HT1080 (cell line): ENCODE data around the gene RNF225. TPM values are rescaled to one million over a fixed set of nuclear protein-coding genes. Genes with fewer than 3 reads are reported as not detected.
"Not testable (repeated sequence)": the region's sequence is repeated elsewhere in the genome, so short reads cannot be mapped to it uniquely, and the experiment has no call there.

Experiments
- DNase-seq: peaks from one replicate; pipeline ENCODE4 v3.0.0-alpha.2; 2015; ENCODE audit warnings: low read depth
- total RNA-seq: library from RNA; depleted of rRNA; stranded (reverse); fragments of >200 nt; shearing (Covaris generic); gene quantifications from 2 replicates; pipeline ENCODE4 v1.2.3, GENCODE V29; 2014

RNF225 gene
- total RNA-seq, 1 experiment from 2014 or later: 0.24 TPM

- DNase-seq: peak; percentile 98
These were observed 8.7 kb upstream of the RNF225 start, which contains the start of gene RPS5 for GRCh38 chr19:58386576-58387337. Gene RPS5, plus strand, starts transcription at chr19:58387269. Its CDS starts 869 bp downstream, at chr19:58388138.

DNA sequence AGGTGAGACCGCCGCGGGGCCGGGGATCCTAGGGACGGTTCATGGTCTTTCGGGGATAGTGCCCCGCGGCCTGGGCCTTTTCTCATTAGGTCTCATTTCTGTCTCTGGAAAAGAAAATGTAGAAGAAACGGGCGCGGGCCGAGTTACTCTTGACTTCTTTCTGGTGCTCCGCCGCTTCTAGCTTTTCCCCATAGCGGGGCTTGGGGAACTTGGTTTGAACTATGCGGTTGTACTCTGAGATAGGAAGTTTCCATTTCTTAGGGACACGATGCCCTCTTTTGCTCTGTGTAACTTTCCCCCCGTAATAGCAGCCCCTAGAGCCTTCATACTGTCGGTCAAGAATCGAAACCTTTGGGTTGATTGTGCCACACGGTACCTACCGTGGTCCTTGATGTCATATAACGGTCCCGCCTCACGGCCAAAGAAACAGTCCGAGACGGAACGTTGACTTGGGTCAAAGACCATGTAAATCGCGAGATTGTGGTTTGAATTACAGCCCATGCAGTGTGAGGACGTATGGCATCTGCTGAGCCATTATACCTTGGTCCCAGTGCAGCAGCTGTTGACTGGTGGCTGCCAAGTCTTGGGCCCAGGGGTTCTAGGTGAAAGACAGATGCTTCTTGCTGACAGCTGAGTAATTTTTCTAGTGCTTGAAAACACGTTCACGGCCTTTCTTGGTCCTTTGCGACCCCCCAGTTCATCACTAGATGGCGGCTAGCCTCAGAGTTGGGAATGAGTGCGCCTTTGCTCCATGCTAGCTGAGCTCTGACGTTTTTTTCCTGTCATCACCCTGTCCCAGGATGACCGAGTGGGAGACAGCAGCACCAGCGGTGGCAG, 7.9 kb upstream of the RNF225 start:
- DNase-seq: no peak

- DNase-seq: no peak
These were observed 7.3 kb upstream of the RNF225 start for GRCh38 chr19:58388175-58388526.

- DNase-seq: no peak
These were observed 2.3 kb upstream of the RNF225 start for GRCh38 chr19:58392945-58393724.

GRCh38 chr19:58393725-58394033, 1.8 kb upstream of the RNF225 start:
- DNase-seq: no peak

- DNase-seq: no peak
These were observed 636 bp upstream of the RNF225 start for GRCh38 chr19:58394821-58395219.

DNA sequence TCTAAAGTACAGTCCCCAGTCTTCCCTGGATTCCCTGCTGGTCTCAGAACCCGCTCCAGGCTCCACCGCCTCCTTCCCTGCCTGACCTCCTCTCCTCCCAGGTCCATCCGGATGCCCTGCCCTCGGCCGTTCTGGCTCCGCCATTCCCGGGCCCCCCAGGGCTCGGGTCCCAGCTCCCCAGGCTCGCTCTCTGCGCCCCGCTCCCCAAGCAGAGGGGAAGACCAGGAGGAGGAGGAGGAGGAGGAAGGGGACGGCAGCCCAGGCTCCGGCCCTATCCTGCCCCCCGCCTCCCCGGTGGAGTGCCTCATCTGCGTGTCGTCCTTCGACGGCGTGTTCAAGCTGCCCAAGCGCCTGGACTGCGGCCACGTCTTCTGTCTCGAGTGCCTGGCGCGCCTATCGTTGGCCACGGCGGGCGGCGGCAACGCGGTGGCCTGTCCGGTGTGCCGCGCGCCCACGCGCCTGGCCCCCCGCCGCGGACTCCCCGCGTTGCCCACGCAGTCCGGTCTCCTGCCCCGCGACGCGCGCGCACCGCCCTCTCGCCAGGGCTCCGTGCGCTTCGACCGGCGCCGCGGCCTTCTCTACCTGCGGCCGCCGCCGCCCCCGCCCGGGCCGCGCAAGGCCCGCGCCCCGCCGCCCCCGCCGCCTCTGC, 647 bp downstream of the RNF225 start:
- no peak for DNase-seq

- no peak for DNase-seq
These were observed 1.5 kb downstream of the RNF225 start for GRCh38 chr19:58396691-58397532.

DNA sequence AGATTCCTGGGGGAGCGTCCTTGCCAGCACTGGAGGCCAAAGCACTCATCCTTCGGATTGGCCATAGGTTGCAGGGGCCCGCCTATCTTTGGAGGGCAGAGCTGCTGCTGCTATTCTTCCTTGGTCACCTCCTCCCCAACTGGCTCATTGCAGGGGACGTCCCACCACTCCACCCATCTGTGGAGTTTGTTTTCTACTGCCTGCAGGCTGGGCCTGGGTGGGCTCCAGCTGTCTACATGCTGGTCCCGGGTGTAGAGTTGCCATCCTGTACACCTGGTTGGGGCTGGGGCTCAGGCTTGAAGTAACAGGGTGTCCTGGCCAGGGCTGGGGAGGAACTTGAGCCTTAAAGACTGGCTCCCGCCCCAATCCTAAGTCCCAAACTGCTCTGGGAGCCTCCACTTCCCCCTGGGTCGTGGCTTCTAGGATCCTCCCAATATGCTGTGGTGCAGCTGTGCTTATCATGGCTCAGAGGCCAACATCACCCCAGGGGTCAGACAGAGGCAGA, 2.1 kb downstream of the RNF225 start:
- DNase-seq: no peak

DNA sequence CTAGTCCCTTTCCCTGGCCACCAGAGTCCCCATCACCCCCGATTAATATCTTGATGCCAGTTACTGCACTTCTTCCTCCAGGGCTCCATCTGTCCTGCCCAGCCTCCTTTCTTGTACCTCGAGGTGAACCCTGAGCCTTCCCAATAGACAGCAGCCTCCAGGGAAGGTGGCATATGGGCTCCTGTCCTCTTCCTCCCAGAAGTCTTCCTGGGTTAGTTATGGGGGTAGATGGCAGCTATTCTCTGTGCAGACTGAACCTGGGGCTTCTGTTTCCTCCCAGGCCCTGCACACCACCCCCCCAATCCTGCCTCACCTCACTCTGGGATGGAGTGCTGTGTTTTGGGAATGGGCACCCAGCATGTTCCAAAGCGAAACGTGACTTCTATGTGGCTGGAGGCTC, 2.6 kb downstream of the RNF225 start:
- no peak for DNase-seq

DNA sequence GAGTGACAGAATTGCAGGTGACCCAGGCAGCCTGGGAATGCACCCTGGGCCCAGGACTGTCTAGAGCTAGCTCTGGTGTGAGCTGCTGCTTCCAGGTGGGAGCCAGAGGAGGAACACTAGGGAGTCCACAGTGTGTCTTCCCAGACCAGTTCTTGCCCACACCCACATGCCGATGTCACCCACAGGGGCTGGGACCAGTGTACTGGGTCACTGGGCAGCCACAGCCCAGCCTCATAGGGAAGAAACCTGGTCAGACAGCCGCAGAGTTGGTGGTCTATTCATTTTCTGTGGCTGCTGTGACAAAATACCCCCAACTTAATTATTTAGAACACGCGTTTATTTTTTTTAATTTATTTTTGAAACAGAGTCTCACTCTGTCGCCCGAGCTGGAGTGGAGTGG, 3.1 kb downstream of the RNF225 start:
- no peak for DNase-seq

GRCh38 chr19:58399903-58400302, 4.4 kb downstream of the RNF225 start:
- no peak for DNase-seq

DNA sequence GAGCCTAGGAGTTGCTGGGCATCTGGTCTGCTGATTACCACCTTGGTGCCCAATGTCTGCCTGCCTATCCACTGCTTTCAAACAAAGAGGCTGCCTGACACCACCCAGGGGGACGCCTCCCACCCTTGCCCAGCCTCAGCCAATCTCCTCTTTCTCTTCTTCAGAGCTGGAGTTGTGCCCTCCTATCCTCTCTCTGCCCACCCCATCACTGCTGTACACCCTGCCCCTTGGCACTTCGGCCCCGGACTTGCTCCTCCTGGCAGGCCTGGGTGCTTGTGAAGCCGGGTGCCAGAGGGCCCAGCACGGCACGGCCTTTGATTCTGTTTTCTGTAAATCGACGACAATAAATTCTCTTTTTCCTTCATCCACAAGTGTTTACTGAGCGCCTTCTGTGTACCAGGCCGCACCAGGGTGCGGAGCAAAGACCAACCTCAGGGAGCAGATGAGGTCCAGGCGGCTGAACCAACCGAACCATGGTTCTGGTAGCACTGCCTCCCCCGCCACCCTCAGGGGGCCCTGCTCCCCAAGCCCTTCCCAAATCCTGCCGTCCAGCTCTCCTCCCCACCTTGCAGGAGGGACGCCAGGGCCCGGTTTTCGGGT, 5.0 kb downstream of the RNF225 start:
- no peak for DNase-seq

GRCh38 chr19:58400916-58401839, 5.7 kb downstream of the RNF225 start:
- DNase-seq: peak; percentile 99

DNA sequence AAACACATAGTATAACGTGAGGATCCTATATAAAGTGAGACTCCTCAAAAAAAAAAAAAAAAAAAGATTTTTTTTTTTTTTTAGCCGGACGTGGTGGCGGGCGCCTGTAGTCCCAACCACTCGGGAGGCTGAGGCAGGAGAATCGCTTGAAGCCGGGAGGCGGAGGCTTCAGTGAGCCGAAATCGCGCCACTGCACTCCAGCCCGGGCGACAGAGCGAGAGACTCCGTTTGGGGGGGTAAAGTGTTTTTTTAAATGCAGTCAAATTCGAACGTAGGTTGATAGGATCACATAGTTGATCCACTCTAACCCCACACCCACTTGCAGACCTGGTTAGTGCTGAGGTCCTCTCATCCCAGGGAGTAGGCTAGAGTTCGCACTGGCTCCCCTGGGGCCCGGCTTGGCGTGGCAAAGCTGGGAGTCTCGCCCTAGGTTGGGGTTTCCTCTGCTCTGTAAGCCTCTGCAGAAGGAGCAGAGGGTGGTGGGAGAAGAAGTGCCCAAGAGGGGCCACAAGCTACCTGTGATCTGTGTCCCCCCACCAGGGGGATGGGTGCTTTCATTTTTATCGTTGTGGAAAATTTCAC, 6.5 kb downstream of the RNF225 start:
- no peak for DNase-seq

- DNase-seq: not testable (repeated sequence)
These were observed 8.5 kb downstream of the RNF225 start for GRCh38 chr19:58403920-58404478.

DNA sequence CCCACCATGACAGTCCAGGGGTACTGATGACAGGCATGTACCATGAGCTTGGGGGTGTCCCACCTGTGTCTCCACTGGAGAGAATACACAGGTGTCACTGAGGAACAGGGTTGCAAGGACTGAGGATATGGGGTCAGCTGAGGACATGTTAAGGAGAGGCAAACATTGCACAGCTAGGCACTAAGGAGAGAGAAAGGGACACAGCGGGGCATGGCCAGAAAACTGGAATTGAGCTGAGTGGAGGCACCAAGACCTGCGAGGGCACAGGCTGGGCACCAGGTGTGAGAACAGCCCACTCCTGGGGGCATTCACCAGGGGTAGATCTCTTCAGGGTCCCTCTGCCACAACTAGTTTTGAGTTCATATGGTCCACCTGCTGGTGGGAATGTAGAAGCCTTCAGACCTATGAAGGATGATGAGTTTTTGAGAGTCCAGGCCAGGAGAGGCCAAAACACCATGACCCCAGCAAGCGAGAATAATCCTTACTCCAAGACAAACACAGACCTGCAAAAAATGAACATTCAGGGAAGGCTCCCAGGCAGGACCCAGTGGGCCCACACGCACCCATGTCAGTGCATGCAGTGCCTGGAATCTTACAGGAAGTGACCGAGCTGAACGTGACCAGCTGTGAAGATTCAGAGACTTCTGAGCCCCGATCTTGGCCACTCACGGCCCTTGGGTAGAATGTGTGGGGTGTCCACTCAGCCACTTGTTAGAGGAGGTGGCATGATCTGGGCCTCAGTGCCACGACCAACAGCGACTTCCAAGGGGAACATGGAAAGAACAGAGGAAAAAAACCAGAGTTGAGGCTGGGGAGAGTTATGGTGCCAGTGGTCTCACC, 11.6 kb downstream of the RNF225 start:
- no peak for DNase-seq
